ENCODE data around the gene CLEC1B.

The CLEC1B gene

GRCh38 chr12:9943240-9943639 is 55.7 kb downstream of the CLEC1B start:
- H3K4me3 ChIP-seq (replicated peaks; ENCODE audit: low read depth, low read length): no peak overlapping the region
- no peak for TF ChIP-seq CTCF (IDR thresholded peaks at IDR 0.05; ENCODE audit: low read length, missing control alignments)
- no peak for DNase-seq (ENCODE audit: low read depth)

Measured in fibroblast of pulmonary artery (primary cell).